ENCODE data around the gene PTGER4.

DNA sequence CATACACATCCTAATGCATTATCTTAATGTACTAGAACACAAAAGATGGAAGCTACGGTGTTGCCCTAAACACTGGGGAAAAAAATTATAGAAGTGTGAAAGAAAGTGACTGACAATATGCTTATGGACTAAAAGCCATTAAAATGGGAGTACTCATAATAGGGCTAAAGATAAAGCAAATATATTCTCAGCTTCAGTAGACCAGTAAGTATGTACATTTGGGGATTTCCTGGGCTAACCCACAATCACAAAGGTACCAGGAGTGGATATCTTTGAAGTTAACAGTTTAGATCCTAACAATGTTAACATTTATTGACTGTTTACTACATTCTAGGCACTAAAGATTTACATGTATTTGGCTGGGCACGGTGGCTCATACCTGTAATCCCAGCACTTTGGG lies 36.9 kb downstream of the PTGER4 start:
- TF ChIP-seq POLR2AphosphoS5 (IDR thresholded peaks at IDR 0.05): no peak
- no peak for TF ChIP-seq POLR2A (IDR thresholded peaks at IDR 0.05; ENCODE audit: low read depth)
- TF ChIP-seq, protein P1, sequence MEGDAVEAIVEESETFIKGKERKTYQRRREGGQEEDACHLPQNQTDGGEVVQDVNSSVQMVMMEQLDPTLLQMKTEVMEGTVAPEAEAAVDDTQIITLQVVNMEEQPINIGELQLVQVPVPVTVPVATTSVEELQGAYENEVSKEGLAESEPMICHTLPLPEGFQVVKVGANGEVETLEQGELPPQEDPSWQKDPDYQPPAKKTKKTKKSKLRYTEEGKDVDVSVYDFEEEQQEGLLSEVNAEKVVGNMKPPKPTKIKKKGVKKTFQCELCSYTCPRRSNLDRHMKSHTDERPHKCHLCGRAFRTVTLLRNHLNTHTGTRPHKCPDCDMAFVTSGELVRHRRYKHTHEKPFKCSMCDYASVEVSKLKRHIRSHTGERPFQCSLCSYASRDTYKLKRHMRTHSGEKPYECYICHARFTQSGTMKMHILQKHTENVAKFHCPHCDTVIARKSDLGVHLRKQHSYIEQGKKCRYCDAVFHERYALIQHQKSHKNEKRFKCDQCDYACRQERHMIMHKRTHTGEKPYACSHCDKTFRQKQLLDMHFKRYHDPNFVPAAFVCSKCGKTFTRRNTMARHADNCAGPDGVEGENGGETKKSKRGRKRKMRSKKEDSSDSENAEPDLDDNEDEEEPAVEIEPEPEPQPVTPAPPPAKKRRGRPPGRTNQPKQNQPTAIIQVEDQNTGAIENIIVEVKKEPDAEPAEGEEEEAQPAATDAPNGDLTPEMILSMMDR (IDR thresholded peaks at IDR 0.05): no peak
- no peak for TF ChIP-seq EP300 (IDR thresholded peaks at IDR 0.05)
